ENCODE measurements around the gene LTF.

GRCh38 chr3:46505953-46506352, 41.2 kb upstream of the LTF start:
- no peak for TF ChIP-seq TCF7L2 (IDR thresholded peaks at IDR 0.05; ENCODE audit: borderline replicate concordance, extremely low read depth, insufficient read depth, insufficient read length)
- TF ChIP-seq JUND (IDR thresholded peaks at IDR 0.05) = no peak
- no peak for TF ChIP-seq CTCF (IDR thresholded peaks at IDR 0.05 in 2 of 3, conservative IDR thresholded peaks at IDR 0.05 in 1 of 3; ENCODE audit: borderline replicate concordance in 1 of 3, insufficient read depth in 1 of 3, low read depth in 2 of 3, low read length in 2 of 3)
